GM19023 (cell line): ENCODE results near the gene MBP.
A peak's percentile ranks its signal among the peaks of the same experiment; 100 is the strongest.

Experiments
- ATAC-seq: cut with Tn5 transposase; IDR thresholded peaks from one replicate; pipeline ENCODE4 v1.9.1; 2021; ENCODE audit warnings: mild to moderate bottlenecking, moderate library complexity; ENCODE audit not compliant: unreplicated experiment

Gene MBP

GRCh38 chr18:77068321-77069312 lies 64.0 kb downstream of the MBP start:
- peak; percentile 30 for ATAC-seq

- ATAC-seq = peak; percentile 36
These were observed 65.1 kb downstream of the MBP start for GRCh38 chr18:77067291-77068061.

DNA sequence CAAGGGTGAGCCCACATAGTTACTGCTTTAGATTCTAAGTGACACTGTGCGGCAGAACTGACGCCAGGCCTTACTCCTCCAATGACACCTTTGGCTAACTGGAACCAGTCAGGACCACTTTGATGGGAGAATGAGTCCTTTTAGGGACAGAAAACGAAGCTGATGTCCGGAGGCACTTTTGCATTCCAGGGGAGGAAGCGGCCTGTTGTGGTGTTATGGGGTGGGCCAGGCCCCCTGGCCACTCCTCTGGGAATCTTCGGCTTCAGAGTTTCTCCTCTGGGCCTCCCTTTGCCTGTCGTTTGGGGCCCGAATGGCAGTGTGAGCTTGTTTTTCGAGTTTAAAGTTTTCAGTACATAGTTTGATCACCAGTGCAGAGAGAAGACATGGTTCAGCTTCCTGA lies 65.9 kb downstream of the MBP start:
- no peak for ATAC-seq

DNA sequence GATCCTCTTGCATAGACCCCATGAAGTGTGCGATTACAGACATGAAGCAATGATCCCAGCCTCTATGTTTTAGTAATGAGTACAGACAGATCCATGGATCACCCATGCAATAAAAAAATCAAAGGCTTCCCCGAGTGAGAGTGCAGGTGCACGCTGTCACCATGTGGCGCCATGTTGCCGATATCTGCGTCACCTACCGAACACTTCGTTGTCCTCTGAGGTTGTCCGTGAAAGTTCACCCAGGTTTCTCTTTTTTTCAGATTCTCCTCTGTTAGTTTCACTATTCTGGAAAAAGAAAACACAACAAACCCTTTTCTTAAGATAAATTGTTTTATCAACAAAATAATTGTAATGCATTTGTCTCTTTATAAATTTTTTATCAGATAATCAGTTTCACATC lies 66.5 kb downstream of the MBP start:
- ATAC-seq = no peak

GRCh38 chr18:77065221-77065981 lies 67.2 kb downstream of the MBP start:
- no peak for ATAC-seq

- ATAC-seq = peak; percentile 37
These were observed 69.3 kb downstream of the MBP start for GRCh38 chr18:77063260-77063659.

DNA sequence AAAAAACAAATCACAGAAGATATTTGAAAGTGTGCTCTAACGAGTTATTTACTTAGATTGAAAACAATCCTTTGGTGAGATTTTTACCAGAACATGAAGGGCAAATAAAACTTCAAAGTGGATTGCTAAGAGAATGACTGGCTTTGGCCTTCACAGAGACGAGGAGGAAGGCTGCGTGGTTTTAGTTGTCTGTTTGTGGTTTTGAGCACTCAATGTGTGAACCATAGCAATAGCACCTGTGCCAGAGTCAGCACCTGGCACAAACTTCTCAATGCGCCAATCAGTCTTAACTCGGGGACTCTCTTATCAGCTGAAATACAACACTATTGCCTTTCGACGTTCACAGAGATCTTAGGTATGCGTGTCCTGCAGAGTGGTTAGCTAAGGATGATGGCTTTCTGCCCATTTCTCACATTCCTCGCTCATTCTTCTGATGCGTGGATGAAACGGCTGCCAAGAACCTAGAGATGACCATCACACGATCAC lies 70.0 kb downstream of the MBP start:
- peak; percentile 57 for ATAC-seq

DNA sequence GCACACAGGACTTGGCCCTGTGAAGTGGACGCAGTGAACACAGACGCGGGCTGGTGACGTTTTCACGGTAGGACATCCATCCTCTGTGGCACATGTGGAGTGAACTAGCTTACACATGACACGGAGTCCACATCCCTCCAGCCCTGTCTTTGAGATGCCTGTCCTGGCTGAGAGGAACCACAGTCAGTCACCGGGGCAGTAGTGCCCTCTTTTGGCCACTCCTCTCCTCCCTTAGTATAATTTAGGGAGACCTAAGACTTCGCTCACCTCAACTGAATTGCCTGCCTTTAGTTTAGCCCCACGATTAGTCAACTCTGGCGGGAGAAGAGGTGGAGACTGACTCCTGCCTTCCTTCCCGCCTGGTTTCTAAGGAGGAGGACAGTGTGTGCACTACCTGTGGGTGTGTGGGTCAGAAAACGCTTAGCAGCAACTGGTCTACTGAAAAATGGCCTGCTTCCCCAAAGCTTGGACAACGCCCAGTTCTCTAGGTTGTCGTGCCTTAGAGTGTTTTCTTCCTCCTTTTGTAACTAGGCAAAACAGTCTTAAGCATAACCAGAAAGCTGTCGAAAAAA lies 70.6 kb downstream of the MBP start:
- peak; percentile 44 for ATAC-seq

GRCh38 chr18:77061281-77061945 lies 71.2 kb downstream of the MBP start:
- ATAC-seq = no peak

GRCh38 chr18:77060151-77060550 lies 72.4 kb downstream of the MBP start:
- ATAC-seq = no peak

- no peak for ATAC-seq
These were observed 73.2 kb downstream of the MBP start for GRCh38 chr18:77059294-77059916.

- no peak for ATAC-seq
These were observed 74.2 kb downstream of the MBP start for GRCh38 chr18:77058290-77058835.

- no peak for ATAC-seq
These were observed 75.6 kb downstream of the MBP start for GRCh38 chr18:77057006-77057395.

GRCh38 chr18:77056344-77057005 lies 76.1 kb downstream of the MBP start:
- ATAC-seq = no peak

DNA sequence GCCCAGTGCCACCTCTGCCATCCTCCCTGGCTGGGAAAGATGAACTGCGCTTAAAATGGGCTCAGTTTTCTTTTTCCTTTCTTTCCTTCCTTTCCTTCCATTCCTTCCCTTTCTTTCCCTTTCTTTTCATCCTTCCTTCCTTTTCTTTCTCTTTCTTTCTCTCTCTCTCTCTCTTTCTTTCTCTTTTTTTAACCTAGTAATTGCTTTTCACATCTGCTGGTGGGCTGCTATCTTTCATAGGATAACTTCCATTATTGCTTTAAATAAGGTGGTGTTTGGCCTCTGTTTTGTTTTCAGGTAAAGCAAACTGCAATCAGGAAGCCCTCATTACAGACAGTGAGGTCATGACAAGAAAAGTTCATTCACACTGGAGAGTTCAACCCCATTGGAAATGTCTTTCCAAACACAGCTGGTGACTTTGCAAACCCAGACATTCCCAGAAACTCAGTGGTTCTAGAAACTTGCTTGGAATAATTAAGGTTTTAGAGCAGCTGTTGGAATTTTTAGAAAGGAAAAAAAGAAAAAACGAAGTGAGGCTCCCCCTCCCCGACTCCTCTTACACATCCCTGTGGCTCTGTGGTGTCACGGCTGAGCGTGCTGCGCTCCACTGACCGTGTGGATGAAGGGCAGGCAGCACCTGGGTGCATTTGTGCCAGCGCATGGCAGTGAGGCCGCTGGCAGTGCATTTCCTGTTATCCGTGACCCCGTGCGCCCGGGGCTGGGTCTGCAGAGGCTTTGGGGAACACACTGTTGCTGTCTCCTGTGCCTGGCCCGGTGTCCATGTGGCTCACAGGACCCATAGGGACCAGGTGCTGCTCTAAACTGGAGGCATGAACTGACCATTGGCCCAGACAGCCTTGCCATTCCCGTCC lies 76.9 kb downstream of the MBP start:
- no peak for ATAC-seq

- peak; percentile 86 for ATAC-seq
These were observed 77.8 kb downstream of the MBP start for GRCh38 chr18:77054606-77055428.

DNA sequence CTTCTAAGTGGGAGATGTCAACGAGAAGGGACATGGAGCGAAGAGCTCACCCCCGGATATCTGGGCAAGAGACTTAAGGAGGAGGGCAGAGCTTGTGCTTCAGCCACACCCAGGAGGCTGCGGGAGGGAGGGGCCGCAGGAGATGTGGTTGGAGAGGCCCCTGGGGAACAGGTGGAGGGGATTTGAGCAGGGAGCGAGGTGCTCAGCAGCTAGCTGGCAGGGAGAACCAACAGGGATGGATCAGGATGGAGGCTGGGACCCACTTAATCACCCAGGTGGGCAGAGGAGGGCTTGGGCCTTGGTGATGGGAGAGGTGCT lies 78.3 kb downstream of the MBP start:
- peak; percentile 12 for ATAC-seq
